K562 (cell line): ENCODE results near the gene ENKUR. TPM values are rescaled to one million over a fixed set of nuclear protein-coding genes. Genes with fewer than 3 reads are reported as not detected.

Experiments used
- BRD4 ChIP-seq: fragments of 200-600 bp; sonication (generic); IDR thresholded peaks from 2 replicates; pipeline ENCODE4 v1.6.1; 2017; ENCODE audit warnings: inconsistent platforms
- CXXC5 ChIP-seq: fragments of 250-450 bp; sonication (Bioruptor Pico); IDR thresholded peaks from 2 replicates; pipeline ENCODE4 v1.8.0; 2022; ENCODE audit warnings: inconsistent platforms, mild to moderate bottlenecking, moderate library complexity
- ERF ChIP-seq: fragments of 450-650 bp; formaldehyde crosslinking; IDR thresholded peaks from 2 replicates; pipeline ENCODE4 v1.4.0; 2020; ENCODE audit warnings: mild to moderate bottlenecking, mixed read lengths
- FOXP1 ChIP-seq: sonication (generic); formaldehyde crosslinking; IDR thresholded peaks from 2 replicates; pipeline ENCODE4 v1.8.0; 2022; ENCODE audit warnings: mild to moderate bottlenecking, missing genetic modification reagents
- HNRNPK ChIP-seq: fragments of 200-400 bp; formaldehyde crosslinking; IDR thresholded peaks from one replicate; pipeline ENCODE4 v1.6.1; 2018; ENCODE audit warnings: mild to moderate bottlenecking, low read depth, low read length; ENCODE audit not compliant: poor library complexity, severe bottlenecking
- PCBP1 ChIP-seq: fragments of 200-400 bp; formaldehyde crosslinking; IDR thresholded peaks from 2 replicates; pipeline ENCODE4 v1.6.1; 2018; ENCODE audit warnings: mild to moderate bottlenecking, low read depth, low read length; ENCODE audit not compliant: poor library complexity, severe bottlenecking
- PHB2 ChIP-seq: fragments of 450-650 bp; IDR thresholded peaks from 2 replicates; pipeline ENCODE4 v1.6.1; 2017; ENCODE audit warnings: low read depth
- PHTF2 ChIP-seq: fragments of 250-450 bp; sonication (Bioruptor Pico); IDR thresholded peaks from 2 replicates; pipeline ENCODE4 v1.5.0; 2021; ENCODE audit warnings: mild to moderate bottlenecking
- SMAD2 ChIP-seq: fragments of 150-350 bp; IDR thresholded peaks from 2 replicates; pipeline ENCODE4 v1.6.1; 2014; ENCODE audit warnings: low read depth, mild to moderate bottlenecking, low read length
- SMARCA4 ChIP-seq: fragments of 450-650 bp; IDR thresholded peaks from 2 replicates; pipeline ENCODE4 v1.6.1; 2016
- STAG1 ChIP-seq: sonication (generic); formaldehyde crosslinking; IDR thresholded peaks from 2 replicates; pipeline ENCODE4 v1.5.0; 2020; ENCODE audit warnings: missing genetic modification reagents, borderline replicate concordance
- TAF9B ChIP-seq: fragments of 450-650 bp; IDR thresholded peaks from 2 replicates; pipeline ENCODE4 v1.6.1; 2018; ENCODE audit warnings: mild to moderate bottlenecking; ENCODE audit not compliant: partially characterized antibody
- TAL1 ChIP-seq: fragments of 450-650 bp; IDR thresholded peaks from 2 replicates; pipeline ENCODE4 v1.6.1; 2016; ENCODE audit warnings: mild to moderate bottlenecking
- TCF7L2 ChIP-seq: fragments of 150-350 bp; IDR thresholded peaks from 2 replicates; pipeline ENCODE4 v1.6.1; 2016; ENCODE audit warnings: low read depth, mild to moderate bottlenecking, low read length, moderate library complexity
- TFAP4 ChIP-seq: sonication (generic); formaldehyde crosslinking; IDR thresholded peaks from 2 replicates; pipeline ENCODE4 v1.8.0; 2022; ENCODE audit warnings: missing genetic modification reagents, mild to moderate bottlenecking, moderate library complexity, borderline replicate concordance
- TRIM28 ChIP-seq: fragments of 450-650 bp; IDR thresholded peaks from 2 replicates; pipeline ENCODE4 v1.6.1; 2017
- XRCC4 ChIP-seq: IDR thresholded peaks from one replicate; pipeline ENCODE4 v1.6.1; 2011; ENCODE audit not compliant: insufficient read depth, insufficient read length; ENCODE audit errors: extremely low read depth
- YBX1 ChIP-seq: fragments of 450-650 bp; IDR thresholded peaks from 2 replicates; pipeline ENCODE4 v1.7.1; 2016; ENCODE audit warnings: mild to moderate bottlenecking
- ZNF444 ChIP-seq: fragments of 250-450 bp; sonication (Bioruptor Pico); IDR thresholded peaks from 2 replicates; pipeline ENCODE4 v1.4.0; 2020; ENCODE audit warnings: mild to moderate bottlenecking, moderate library complexity
- ZNF644 ChIP-seq: fragments of 200-800 bp; sonication (Bioruptor generic); IDR thresholded peaks from 2 replicates; pipeline ENCODE4 v1.6.1; 2016; ENCODE audit warnings: low read depth, missing genetic modification characterization, missing compliant biosample characterization
- polyA plus RNA-seq, 8 experiments: library from polyadenylated mRNA; depleted of rRNA in 4 of 8; stranded (reverse) in 5 of 8; unstranded in 3 of 8; fragments of >200 nt; fragmentation: Nextera tagmentation in 2 of 8; fragmentation: Illumina TruSeq in 1 of 8; extraction: Ambion mirVana in 2 of 8; extraction: Trizol in 1 of 8; gene quantifications; 2 replicates each; pipeline versions ENCODE4 v1.2.1 to v1.2.3, GENCODE V29; 2011 to 2014; ENCODE audit warnings: inconsistent platforms in 1 of 8, missing spikeins in 1 of 8
- total RNA-seq, 7 experiments: library from RNA; depleted of rRNA in 6 of 7; stranded (reverse); fragments of >200 nt in 6 of 7; fragmentation: Illumina TruSeq in 2 of 7; extraction: Trizol in 2 of 7; gene quantifications; 2 replicates each; pipeline versions ENCODE4 v1.2.1 to v1.2.3, GENCODE V29; 2011 to 2021; ENCODE audit warnings: low replicate concordance in 1 of 7
- TF ChIP-seq, protein P1 (sequence below), 2 experiments: IDR thresholded peaks; 2 replicates each; pipeline ENCODE4 v1.6.1; 2011; ENCODE audit warnings: borderline replicate concordance in 1 of 2, control low read depth in 1 of 2, low read depth in 1 of 2, low read length in 1 of 2, mild to moderate bottlenecking in 1 of 2, mixed read lengths in 1 of 2, moderate library complexity in 1 of 2; ENCODE audit not compliant: insufficient read depth in 1 of 2, insufficient read length in 1 of 2, poor library complexity in 1 of 2, severe bottlenecking in 1 of 2; ENCODE audit errors: extremely low read depth in 1 of 2
- TF ChIP-seq, protein P2 (sequence below): fragments of 450-650 bp; conservative IDR thresholded peaks from 2 replicates; pipeline ENCODE4 v1.6.1; 2016; ENCODE audit warnings: missing genetic modification characterization, low read depth, mild to moderate bottlenecking, control low read depth, missing compliant biosample characterization
- TF ChIP-seq, protein P3 (sequence below): fragments of 250-450 bp; sonication (Bioruptor Pico); IDR thresholded peaks from 2 replicates; pipeline ENCODE4 v1.4.0; 2020; ENCODE audit warnings: mild to moderate bottlenecking, moderate library complexity, borderline replicate concordance

Gene ENKUR
- total and polyA plus RNA-seq, 9 of the 15 experiments (the other 6 are each of a cell fraction or from before 2014, with no cell fraction given) = 0.06 to 0.46 (median 0.20) TPM

DNA sequence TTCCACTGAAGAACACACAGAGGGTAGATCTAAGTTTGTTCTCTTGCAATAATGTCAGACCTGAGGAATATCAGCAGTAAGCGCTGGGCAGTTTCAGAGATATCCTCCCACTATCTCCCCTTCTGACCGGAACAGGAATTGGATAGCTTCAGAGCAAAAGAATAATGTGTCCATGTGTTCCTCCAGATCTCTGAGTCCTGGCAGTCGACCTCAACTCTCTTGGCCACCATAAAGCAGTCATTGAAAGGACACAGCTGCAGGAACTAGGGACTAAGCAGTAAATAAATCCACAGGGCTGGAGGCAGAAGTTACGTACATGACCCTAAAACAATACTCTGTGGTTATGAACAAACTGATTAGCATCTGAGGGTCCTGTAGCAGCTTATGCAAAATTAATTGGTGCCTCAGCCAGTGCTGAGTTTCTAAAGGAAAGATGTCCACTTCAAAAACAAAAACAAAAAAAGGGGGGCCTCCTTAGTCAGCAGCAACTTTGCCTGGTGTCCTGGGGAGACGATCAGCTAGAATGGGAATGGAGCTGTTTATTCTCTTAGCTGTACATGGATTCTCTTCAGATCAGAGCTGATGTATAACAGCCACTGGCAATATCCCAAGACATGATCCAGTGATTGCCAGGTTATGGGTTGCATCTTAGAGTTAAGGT is 57.1 kb downstream of the ENKUR start (continued):
- TF ChIP-seq, protein P1, sequence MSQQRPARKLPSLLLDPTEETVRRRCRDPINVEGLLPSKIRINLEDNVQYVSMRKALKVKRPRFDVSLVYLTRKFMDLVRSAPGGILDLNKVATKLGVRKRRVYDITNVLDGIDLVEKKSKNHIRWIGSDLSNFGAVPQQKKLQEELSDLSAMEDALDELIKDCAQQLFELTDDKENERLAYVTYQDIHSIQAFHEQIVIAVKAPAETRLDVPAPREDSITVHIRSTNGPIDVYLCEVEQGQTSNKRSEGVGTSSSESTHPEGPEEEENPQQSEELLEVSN (IDR thresholded peaks at IDR 0.05; ENCODE audit: borderline replicate concordance in 1 of 2, extremely low read depth in 1 of 2, insufficient read depth in 1 of 2, insufficient read length in 1 of 2, low read depth in 1 of 2, low read length in 1 of 2, poor library complexity in 1 of 2, severe bottlenecking in 1 of 2) = peak; percentile 63 to 81
- TF ChIP-seq PHTF2 (CRISPR knock-in tag) (no peak), STAG1 (CRISPR knock-in tag) (no peak), ZNF644 (no peak), TAF9B (no peak), TAL1 (peak; percentile 33; the same call in 1 of the 2 replicates), HNRNPK (no peak), ZNF444 (no peak), ERF (CRISPR knock-in tag) (0 out of 2 replicates have a peak, but pooled peaks have one; percentile 53), FOXP1 (CRISPR knock-in tag) (no peak), XRCC4 (no peak), TFAP4 (CRISPR knock-in tag) (no peak), PCBP1 (no peak), PHB2 (no peak), BRD4 (0 out of 2 replicates have a peak, but pooled peaks have one; percentile 4), TCF7L2 (no peak), SMARCA4 (peak; percentile 71), TRIM28 (0 out of 2 replicates have a peak, but pooled peaks have one; percentile 23), CXXC5 (CRISPR knock-in tag) (peak; percentile 35; the same call in 1 of the 2 replicates), SMAD2 (no peak), YBX1 (no peak)
- TF ChIP-seq, protein P2, sequence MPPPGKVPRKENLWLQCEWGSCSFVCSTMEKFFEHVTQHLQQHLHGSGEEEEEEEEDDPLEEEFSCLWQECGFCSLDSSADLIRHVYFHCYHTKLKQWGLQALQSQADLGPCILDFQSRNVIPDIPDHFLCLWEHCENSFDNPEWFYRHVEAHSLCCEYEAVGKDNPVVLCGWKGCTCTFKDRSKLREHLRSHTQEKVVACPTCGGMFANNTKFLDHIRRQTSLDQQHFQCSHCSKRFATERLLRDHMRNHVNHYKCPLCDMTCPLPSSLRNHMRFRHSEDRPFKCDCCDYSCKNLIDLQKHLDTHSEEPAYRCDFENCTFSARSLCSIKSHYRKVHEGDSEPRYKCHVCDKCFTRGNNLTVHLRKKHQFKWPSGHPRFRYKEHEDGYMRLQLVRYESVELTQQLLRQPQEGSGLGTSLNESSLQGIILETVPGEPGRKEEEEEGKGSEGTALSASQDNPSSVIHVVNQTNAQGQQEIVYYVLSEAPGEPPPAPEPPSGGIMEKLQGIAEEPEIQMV (tag) = no peak
- TF ChIP-seq, protein P3, sequence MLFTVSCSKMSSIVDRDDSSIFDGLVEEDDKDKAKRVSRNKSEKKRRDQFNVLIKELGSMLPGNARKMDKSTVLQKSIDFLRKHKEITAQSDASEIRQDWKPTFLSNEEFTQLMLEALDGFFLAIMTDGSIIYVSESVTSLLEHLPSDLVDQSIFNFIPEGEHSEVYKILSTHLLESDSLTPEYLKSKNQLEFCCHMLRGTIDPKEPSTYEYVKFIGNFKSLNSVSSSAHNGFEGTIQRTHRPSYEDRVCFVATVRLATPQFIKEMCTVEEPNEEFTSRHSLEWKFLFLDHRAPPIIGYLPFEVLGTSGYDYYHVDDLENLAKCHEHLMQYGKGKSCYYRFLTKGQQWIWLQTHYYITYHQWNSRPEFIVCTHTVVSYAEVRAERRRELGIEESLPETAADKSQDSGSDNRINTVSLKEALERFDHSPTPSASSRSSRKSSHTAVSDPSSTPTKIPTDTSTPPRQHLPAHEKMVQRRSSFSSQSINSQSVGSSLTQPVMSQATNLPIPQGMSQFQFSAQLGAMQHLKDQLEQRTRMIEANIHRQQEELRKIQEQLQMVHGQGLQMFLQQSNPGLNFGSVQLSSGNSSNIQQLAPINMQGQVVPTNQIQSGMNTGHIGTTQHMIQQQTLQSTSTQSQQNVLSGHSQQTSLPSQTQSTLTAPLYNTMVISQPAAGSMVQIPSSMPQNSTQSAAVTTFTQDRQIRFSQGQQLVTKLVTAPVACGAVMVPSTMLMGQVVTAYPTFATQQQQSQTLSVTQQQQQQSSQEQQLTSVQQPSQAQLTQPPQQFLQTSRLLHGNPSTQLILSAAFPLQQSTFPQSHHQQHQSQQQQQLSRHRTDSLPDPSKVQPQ (CRISPR knock-in tag) = no peak
